ENCODE data around the gene GOLGA5.

DNA sequence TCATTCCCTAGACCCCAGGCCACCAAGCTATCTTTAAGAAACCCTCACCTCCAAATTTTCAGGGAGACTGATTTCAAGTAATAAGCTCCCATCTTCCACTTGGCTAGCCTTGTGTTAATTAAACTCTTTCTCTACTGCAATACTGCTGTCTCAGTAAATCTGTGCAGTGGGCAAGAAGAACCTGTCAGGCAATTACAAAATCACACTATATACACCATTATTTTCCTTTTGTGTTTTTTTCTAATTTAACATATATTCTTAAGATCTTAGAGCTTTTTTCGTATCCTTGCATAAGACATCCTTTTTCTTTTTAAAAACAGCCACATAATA is 7.7 kb upstream of the GOLGA5 start:
- TF ChIP-seq, protein P1, sequence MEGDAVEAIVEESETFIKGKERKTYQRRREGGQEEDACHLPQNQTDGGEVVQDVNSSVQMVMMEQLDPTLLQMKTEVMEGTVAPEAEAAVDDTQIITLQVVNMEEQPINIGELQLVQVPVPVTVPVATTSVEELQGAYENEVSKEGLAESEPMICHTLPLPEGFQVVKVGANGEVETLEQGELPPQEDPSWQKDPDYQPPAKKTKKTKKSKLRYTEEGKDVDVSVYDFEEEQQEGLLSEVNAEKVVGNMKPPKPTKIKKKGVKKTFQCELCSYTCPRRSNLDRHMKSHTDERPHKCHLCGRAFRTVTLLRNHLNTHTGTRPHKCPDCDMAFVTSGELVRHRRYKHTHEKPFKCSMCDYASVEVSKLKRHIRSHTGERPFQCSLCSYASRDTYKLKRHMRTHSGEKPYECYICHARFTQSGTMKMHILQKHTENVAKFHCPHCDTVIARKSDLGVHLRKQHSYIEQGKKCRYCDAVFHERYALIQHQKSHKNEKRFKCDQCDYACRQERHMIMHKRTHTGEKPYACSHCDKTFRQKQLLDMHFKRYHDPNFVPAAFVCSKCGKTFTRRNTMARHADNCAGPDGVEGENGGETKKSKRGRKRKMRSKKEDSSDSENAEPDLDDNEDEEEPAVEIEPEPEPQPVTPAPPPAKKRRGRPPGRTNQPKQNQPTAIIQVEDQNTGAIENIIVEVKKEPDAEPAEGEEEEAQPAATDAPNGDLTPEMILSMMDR (conservative IDR thresholded peaks at IDR 0.05), result no peak
- TF ChIP-seq ZFX (IDR thresholded peaks at IDR 0.05), result no peak
